ENCODE measurements around the gene ZBED4.

Gene ZBED4

DNA sequence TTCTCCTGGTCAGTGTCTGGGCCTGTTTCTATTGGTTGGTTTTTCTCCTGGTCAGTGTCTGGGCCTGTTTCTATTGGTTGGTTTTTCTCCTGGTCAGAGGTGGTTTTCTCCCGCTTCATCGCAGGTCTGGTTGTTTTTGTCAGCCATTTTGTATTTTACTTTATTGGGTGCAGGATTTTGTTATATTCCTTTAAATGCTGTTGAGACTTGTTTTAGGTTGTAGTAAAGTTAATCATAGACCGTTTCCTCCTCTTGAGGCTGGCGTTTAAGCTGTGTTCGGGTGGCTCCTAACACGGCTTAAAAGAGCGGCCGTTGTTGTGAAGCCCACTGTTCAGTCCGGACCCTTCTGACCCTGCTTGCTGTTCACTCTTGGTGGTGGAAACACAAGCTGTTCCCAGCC lies 26.2 kb downstream of the ZBED4 start:
- no peak for DNase-seq

GRCh38 chr22:49880281-49880680 lies 26.6 kb downstream of the ZBED4 start:
- no peak for DNase-seq

DNA sequence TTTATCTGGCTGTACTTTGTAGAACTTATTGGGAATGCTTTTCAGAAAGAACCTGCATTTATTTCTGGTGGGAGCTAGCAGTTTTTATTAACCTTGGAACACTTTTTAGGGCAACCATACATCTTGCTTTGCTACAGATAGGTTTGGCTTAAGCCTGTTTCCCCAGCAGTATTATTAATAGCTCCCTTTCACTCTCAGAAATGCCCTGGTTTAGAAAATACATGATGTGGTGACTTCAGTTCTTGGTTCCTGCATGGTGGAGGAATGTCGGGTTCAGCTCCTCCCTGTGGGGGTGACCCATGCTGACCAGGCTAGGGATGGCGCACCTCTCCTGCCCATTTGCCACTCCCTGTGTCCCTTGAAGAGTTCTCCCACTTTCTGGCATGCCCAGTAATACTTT lies 28.2 kb downstream of the ZBED4 start:
- DNase-seq: no peak

DNA sequence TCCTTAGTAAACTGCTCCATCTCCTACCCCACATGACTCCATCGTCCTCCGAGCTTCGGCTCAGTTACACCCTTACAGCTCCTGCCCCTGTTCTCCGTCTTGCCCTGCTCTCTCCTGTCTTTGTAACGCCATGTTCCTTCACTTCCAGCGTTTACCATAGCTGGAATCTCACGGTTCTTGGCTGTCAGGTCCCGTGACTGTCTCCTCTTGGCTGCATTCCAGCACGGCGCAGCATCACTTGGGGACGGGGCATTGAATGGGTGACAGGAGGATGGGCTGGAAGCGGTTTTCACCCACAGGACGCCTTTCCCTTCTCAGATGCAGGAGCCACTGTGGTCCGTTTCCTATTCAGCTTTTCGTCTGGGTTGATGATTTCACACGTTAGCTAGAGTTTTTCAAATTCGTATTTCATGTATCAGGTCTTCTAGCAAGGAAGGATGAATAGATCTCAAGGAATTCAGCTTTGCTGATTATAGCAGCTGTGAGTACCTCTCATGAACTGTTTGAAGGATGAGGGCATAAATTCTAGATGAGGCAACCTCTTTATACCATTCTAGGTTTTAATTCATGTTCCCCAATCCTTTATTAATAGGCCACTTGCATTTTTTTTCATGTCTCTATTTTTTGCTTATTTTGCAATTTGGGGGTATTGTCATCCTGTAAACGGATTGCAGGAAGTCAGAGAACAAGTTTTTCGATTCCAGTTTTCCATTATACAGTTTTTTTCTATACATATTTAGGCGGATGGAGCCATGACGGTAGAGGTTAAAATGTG lies 29.1 kb downstream of the ZBED4 start:
- no peak for DNase-seq

- no peak for DNase-seq
Observed at GRCh38 chr22:49883294-49883640, 29.6 kb downstream of the ZBED4 start.

GRCh38 chr22:49884075-49884474 lies 30.4 kb downstream of the ZBED4 start:
- no peak for DNase-seq

DNA sequence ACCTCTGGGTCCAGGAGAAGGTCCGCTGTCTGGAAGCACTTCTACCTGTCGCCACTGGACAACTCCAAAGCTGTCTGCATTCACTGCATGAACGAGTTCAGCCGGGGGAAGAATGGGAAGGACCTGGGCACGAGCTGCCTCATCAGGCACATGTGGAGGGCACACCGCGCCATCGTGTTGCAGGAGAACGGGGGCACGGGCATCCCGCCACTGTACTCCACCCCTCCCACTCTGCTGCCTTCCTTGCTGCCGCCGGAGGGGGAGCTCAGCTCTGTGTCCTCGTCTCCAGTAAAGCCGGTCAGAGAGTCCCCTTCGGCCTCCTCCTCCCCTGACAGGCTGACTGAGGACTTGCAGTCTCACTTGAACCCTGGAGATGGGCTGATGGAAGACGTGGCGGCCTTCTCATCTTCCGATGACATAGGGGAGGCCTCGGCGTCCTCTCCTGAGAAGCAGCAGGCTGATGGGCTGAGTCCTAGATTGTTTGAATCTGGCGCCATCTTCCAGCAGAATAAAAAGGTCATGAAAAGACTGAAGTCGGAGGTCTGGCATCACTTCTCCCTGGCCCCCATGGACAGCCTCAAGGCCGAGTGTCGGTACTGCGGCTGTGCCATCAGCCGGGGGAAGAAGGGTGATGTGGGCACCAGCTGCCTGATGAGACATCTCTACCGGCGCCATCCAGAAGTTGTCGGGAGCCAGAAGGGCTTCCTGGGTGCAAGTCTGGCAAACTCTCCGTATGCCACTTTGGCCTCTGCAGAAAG lies 31.0 kb downstream of the ZBED4 start:
- DNase-seq: no peak

- DNase-seq: no peak
Observed at GRCh38 chr22:49885281-49885680, 31.6 kb downstream of the ZBED4 start.

- DNase-seq: no peak
Observed at GRCh38 chr22:49885881-49886280, 32.2 kb downstream of the ZBED4 start.

GRCh38 chr22:49886346-49887063 lies 32.9 kb downstream of the ZBED4 start:
- no peak for DNase-seq

DNA sequence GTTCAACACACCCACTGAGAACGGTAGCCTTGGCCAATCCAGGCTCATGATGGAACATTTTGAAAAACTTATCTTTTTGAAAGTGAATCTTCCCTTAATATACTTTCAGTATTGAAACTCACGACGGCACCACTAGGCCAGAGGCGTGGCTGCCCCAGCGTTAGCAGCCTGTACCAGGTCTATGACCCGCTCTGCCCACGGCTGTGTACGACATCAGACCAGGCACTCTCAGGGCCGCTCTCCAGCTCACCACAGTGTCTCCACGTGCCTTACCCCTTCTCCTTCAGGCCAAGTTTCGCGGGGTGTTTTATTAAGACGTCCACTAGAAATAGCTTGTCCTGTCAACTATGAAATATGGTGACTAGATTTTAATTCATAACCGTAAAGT lies 33.4 kb downstream of the ZBED4 start:
- DNase-seq: no peak

DNA sequence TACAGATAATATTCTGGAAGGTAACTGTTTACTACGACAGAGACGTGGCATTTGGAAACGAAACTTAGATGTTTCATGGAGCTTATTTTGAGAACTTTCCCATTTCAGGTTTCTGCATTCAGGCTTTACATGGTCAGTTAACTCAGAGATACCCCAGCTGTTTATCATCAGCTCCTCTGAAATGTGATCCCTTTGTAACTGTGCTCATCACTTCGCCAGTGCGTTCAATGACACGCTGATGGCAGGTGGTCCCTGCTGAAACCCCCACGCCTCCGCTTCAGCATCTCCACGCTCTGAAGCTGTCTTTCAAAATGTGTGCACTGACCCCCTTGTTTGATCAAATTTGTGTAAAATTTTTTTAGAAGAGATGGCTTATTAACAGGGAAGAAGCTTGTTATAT lies 34.1 kb downstream of the ZBED4 start:
- DNase-seq: no peak

DNA sequence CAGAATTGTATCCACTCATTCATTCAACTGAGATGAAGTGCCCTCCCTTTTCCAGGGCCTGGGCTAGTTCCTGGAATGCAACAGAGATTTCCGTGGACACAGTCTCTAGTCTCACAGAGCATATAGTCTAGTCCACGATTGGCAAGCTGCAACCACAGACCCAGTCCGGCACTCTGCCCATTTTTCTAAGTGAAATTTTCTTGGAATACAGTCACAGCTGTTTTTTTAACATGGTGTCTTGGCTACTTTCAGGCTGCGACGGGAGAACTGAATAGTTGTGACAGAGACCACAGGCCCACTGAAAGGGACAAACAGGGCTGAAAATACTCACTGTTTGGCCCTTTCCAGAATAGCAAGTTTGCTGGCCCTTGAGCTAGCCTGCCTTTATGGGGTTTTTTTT lies 35.4 kb downstream of the ZBED4 start:
- no peak for DNase-seq

DNA sequence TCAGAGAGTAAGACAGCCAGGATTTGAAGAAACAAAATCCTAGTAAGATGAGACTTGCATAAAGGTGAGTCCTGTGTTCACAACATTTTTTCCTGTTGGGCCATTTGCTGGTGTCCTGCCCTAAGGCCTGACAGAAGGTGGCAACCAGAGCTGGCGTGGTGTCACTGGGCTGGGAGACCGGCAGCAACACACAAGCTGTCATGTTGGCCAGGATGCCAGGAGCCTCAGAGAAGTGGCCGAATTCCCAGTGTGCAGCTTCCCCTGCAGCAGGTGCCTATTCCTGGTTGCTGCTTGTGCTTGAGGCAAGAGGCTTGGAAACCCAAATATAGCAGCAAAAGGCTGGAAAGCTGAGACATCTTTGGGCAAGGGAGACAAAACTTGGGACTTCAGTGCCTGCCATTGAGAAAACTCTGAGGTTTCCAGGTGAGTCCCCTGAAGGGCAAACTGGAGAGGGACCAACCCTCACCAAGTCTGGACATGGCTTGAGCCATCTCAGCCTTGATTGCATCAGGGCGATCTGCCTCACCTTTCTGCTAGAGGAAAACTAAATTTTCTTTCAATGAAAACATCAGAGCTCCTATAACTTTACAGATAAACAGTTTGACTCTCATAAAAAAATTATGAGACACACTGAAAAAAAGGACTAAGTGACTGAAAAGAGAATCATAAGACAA lies 38.7 kb downstream of the ZBED4 start:
- DNase-seq: no peak

- no peak for DNase-seq
Observed at GRCh38 chr22:49893025-49893424, 39.4 kb downstream of the ZBED4 start.

DNA sequence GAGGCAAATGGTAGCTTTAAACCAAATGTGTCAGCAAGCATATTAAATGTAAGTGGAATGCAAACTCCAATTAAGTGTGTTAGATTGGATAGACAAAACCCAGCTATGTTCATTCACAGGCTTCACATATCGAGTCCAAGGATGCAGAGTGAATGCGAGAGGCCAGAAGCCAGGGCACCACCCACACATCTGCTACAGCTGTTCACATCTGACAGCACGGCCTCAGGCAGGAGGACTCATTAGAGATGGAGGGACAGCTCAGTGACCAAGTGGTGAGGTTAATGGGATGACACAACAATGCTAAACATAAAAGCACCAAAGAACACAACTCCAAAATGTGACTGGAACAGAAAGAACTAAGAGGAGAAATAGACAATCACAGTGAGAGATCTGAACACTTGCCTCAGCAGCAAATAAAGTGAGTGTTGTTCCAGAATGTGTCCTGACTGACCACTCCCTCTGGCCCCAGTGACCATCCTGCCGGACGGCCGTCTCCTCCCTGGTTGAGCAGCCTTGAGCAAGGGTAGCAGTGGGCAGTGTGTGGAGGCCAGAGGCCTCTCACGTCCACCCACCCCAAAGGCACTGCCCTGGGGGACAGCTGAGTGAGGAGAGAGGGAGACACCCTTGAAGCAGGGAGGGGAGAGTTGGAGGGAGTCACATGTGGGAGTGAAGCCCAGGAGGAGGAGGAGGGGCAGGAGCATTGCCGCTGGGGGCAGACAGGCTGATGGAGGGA lies 40.8 kb downstream of the ZBED4 start:
- DNase-seq: no peak

DNA sequence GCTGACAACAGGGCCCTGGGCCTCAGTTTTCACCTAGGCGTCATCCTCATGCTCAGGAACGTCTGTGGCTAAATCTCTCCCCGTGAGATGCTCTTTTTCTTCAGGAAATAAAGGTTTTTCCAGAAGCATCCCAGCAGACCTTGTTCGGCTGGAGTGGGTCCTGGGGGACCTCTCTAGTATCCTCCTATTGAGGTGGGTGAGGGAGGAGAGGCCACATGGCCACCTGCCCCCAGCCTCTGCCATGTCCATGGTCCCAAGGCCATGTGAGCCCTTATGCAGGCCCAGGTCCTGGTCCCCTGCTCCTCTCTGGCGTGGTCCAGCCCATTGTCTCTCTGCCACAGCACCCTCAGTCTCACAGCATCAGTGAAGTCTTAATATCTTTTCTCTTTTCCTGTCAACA lies 42.6 kb downstream of the ZBED4 start:
- DNase-seq: no peak

DNA sequence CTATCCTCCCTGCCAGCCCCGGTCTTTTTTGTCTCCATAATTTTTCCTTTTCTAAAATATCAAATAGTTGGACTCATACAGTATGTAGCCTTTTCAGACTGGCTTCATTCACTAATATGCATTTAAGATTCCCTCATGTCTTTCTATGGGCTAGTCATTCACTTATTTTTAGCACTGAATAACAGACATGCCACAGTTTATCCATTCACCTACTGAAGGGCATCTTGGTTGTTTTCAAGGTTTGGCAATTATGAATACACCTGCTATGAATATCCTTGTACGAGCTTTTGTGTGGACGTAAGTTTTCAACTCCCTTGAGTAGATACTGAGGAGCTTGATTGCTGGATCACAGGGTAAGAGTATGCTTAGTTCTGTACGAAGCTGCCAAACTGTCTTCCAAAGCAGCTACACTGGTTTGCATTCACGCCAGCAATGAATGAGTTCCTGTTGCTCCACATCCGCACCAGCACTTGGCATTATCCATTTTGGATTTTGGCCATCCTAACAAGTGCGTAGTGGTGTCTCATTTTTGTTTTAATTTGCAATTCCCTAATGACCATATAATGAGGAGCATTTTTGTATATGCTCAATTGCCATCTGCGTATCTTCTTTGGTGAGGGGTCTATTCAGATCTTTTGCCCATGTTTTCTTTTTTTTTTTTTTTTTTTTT lies 43.5 kb downstream of the ZBED4 start:
- no peak for DNase-seq

GRCh38 chr22:49899530-49899929 lies 45.9 kb downstream of the ZBED4 start:
- no peak for DNase-seq

GRCh38 chr22:49900441-49901230 lies 47.0 kb downstream of the ZBED4 start:
- DNase-seq: no peak

DNA sequence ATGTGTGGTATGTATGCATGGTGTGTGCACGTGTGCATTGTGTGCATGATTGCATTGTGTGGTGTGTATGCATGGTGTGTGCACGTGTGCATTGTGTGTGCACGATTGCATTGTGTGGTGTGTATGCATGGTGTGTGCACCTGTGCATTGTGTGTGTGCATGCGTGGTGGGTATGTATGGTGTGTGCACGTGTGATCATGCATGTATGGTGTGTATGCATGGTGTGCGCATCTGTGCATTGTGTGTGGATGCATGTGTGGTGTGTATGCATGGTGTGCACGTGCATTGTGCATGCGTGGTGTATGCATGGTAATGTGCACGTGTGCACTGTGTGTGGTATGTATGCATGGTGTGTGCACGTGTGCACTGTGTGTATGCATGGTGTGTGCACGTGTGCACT lies 47.8 kb downstream of the ZBED4 start:
- no peak for DNase-seq
